ENCODE results near the gene B3GALT2.

DNA sequence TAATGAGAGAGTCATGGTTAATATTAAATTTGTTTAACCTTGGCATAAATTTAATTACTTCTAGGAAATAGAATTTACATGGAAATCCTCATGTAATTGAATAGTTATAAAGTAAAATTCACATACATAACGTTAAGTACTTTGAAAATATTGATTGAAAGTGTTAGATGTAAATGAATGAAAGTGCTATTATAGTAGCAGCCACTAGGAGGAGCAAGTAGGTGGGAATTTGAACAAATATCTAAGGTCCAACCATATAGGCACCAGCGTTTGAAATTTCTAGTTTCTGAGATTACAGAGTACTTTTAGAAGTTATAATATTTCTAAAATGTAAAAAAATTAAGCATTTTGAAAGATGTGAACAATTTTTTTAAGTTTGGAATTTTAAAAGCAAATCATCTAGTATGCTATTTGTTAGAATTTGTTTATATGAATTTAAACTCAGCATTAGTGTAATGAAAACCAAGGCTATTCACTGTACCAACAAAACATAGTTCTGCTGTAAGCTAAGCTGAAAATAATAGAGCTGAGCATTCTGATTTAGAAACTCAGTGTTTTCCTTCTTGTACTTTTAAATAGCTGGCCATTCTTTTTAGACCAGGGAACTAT is 3.3 kb downstream of the B3GALT2 start:
- TF ChIP-seq, protein P1, sequence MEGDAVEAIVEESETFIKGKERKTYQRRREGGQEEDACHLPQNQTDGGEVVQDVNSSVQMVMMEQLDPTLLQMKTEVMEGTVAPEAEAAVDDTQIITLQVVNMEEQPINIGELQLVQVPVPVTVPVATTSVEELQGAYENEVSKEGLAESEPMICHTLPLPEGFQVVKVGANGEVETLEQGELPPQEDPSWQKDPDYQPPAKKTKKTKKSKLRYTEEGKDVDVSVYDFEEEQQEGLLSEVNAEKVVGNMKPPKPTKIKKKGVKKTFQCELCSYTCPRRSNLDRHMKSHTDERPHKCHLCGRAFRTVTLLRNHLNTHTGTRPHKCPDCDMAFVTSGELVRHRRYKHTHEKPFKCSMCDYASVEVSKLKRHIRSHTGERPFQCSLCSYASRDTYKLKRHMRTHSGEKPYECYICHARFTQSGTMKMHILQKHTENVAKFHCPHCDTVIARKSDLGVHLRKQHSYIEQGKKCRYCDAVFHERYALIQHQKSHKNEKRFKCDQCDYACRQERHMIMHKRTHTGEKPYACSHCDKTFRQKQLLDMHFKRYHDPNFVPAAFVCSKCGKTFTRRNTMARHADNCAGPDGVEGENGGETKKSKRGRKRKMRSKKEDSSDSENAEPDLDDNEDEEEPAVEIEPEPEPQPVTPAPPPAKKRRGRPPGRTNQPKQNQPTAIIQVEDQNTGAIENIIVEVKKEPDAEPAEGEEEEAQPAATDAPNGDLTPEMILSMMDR (IDR thresholded peaks at IDR 0.05): peak; percentile 71 to 87 (median 75)
- TF ChIP-seq POLR2AphosphoS5 (IDR thresholded peaks at IDR 0.05) (no peak), POLR2A (IDR thresholded peaks at IDR 0.05) (no peak)
